Panc1 (cell line): ENCODE results near the gene TRIM36. TPM values are rescaled to one million over a fixed set of nuclear protein-coding genes. Genes with fewer than 3 reads are reported as not detected.

Experiments
- total RNA-seq: library from RNA; stranded (reverse); gene quantifications from one replicate; pipeline ENCODE4 v1.2.1, GENCODE V29; 2021; ENCODE audit not compliant: unreplicated experiment

Gene TRIM36
- total RNA-seq, 1 experiment from 2014 or later = 1.6 TPM

Other genes with a start within 250 kb of the TRIM36 start
- 37.7 TPM for gene PGGT1B, start 93.0 kb upstream of the TRIM36 start, total RNA-seq
- gene CCDC112, start 126.7 kb upstream of the TRIM36 start, total RNA-seq = 5.6 TPM